ENCODE data around the gene HYLS1.
"Not testable (repeated sequence)": the region's sequence is repeated elsewhere in the genome, so short reads cannot be mapped to it uniquely, and the experiment has no call there.

The HYLS1 gene

DNA sequence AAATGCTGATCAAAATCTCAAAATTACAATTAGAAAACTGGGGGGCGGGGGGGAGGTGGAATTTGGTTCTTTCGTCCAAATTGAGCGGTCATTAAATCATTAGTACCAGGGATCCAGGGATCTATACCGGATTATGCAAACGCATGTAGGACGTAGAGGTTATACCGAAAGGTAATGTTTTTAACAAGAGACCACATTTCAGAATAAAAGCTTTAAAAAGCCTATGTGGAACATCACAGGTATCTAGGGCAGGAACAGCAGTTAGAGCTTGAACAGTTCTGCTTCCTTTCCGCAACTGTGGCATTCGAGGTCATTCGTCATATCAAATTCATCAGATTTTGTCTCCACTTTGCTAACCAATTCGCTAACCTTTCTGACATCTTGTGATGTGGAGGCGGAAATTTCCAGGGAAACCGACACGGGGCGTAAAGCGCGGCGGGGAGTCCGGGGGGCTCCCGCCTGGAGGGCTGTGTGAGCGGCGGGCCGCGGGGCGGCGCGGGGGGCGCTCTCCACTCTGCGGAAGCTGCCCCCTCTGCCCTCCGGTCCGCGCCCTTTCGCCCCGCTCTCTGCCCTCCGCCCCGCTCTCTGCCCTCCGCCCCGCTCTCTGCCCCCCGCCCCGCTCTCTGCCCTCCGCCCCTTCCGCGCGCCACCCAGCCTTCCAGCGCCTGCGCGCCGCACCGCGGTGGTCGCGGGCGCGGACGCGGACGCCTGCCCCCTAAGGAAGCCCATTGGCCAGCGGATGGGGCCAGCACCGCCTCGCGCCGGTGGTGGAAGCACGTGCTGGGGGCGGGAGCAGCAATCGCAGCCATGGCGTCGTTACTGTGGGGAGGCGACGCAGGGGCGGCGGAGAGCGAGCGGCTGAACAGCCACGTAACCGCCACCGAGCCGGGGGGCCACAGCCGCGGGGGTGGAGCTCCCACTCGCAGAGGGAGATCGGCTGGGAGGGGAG, 16.5 kb downstream of the HYLS1 start, which contains the start of gene DDX25:
DDX25 (plus strand) TSS at position 798 of the 949 bp plus-strand sequence; CDS start at position 808, 10 bp downstream.
- no peak for DNase-seq

- no peak for DNase-seq
Measured at GRCh38 chr11:125904678-125905077, 17.2 kb downstream of the HYLS1 start.

DNA sequence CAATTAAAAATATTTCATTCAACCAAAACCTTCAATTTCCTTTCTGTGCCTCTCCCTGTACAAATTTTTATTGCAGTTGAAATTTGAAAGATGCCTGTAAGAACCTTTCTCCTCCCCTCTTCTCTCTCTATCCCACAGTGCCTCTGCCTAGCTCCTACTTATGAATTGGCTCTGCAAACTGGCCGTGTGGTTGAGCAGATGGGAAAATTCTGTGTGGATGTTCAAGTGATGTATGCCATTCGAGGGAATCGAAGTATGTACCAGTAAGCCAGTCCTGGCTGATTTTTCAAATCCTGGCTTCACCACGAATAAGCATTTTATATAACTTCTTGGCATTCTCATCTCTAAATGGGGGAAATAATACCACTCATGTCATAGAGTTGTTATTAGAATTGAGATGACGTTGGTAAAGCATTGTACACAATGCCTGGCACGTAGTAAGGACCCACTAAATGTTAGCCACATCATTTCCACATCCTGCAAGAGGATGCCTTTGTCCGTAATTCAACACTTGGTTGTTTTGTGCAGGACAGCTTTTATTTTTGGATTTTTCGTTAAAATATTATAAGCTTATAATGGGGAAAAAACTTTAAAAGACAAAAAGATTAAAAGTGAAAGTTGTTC, 22.9 kb downstream of the HYLS1 start:
- no peak for DNase-seq

- DNase-seq: not testable (repeated sequence)
Measured at GRCh38 chr11:125914601-125915000, 27.1 kb downstream of the HYLS1 start.

DNA sequence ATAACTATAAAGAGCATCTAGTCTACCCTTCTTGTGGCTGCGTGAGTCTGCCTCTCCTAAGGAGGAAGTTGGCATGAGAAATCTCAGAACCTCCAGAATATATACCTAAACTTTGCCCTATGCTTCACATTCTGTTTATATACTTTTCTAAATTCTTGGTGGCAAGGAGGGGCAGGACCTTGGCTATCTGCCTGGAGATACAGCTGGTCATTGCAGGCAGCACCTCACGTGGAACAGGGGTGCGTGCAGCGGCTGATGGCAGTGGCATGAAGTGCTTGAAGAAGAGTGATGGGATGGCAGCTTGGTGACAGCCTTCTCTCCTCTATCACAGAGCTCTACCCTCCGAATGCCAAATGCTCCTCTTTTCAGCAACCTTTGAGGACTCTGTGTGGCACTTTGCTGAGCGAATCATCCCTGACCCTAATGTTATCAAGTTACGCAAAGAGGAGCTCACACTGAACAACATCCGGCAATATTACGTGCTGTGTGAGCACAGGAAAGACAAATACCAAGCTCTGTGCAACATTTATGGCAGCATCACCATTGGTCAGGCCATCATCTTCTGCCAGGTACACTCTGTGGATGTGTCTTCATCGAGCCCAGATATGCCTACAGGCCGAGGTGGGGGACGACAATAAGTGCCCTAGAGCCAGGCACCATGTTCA, 29.3 kb downstream of the HYLS1 start:
- no peak for DNase-seq

DNA sequence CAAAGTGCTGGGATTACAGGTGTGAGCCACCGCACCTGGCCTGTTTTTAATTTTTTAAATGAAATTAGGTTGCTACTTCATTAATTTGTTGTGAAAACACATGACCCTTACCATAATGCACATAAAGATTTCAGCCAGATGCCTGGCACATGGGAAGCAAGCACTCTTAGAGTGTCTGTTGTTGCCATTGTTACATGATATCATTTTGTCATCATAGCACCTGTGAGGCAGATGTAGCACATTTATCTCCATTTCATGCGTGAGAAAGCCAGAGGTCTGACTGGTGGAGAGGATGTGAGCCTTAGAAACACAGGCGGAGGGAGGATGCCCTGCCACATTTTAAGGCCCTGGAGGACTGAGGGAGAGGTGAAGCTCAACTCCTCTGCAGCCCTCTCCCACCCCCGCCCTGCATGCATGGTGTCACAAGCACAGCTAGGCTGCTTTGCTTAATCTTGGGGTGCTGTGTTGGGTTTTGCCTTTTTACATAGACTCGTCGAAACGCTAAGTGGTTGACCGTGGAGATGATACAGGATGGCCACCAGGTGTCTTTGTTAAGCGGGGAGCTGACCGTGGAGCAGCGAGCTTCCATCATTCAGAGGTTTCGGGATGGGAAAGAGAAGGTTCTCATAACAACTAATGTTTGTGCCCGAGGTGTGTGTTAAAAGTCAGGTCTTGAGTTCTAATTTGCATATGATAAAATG, 30.8 kb downstream of the HYLS1 start:
- no peak for DNase-seq

DNA sequence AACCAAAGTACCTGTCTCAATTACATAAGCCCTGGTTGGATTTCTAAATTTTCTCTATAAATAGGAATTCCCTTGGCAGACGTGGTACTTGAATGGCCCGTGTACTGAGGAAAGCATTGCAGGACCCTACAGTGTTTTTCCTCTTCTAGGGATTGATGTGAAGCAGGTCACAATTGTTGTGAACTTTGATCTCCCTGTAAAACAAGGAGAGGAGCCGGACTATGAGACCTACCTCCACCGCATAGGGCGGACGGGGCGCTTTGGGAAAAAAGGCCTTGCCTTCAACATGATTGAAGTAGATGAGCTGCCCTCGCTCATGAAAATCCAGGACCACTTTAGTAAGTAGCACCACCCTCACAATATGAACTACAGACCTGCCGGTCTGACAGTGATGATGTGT, 33.6 kb downstream of the HYLS1 start:
- DNase-seq: no peak

DNA sequence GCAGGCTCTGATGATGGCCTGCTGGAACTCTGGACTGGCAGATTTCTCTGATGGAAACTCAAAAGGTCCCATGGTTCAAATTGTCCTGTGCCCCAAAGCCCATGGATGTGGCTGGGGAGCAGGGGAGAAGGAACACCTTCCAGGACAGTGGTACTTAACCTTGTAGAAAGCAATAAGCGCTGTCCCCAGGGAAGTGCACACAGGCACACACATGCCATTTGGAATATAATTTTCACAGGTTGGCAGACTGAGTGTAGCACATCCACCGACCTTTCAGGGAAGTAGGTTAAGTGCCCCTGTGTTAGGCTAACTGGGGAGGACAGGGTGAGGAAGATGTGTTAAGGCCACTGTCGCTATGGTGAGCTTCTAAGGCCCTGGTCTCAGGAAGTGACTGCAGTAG, 34.7 kb downstream of the HYLS1 start:
- DNase-seq: no peak

GRCh38 chr11:125923012-125923579, 35.6 kb downstream of the HYLS1 start:
- peak; percentile 12 for DNase-seq

DNA sequence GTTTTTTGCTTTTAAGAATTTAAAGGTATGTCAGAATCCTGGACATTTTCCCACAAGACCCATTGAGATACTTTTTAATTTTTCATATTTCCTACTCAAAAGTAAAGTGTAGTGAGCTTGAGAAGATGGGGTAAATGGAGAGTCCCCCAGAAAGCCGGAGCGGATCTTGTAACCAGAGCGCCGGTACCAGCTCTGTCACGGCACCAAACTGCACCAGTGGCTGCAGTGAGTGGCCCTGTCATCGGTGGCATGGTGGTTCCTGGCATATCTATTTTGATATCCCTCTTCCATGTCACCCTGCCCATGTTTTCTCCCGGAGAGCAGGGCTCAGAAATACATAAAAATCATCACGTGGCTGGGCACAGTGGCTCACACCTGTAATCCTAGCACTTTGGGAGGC, 36.2 kb downstream of the HYLS1 start:
- no peak for DNase-seq

- DNase-seq: no peak
Measured at GRCh38 chr11:125924384-125925007, 37.0 kb downstream of the HYLS1 start.

GRCh38 chr11:125925247-125925740, 37.8 kb downstream of the HYLS1 start:
- DNase-seq: no peak

- DNase-seq: no peak
Measured at GRCh38 chr11:125925804-125926203, 38.3 kb downstream of the HYLS1 start.

- no peak for DNase-seq
Measured at GRCh38 chr11:125926682-125927081, 39.2 kb downstream of the HYLS1 start.

DNA sequence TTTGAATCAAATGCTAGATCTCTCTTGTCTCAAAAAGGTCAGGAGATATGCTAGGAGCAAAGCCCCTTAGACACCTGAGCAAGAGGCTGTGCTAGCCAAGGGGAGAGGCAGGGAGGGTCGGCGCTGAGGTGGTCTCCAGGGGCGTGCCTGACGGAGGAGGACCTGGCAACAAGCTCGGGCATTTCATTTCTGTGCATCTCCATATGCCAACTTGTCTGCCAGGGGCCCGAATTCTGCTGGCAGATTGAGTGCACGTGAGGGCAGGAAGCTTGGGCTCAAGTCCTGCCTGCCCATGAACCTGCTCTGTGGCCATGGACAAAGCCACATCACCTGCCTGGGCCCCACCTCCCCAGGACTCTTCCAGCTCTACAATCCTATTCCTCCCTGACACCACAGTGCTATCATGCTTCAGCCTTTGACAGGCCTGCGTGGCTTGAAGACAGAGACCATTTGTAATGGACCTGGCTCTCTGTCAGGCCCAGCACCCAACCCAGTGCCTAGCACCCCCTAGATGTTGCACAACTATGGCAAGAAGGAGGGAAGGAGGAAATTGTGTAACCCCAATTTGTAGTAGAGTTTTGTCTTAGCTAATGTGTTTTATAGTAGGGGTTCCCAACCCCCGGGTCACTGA, 42.1 kb downstream of the HYLS1 start:
- DNase-seq: no peak

- no peak for DNase-seq
Measured at GRCh38 chr11:125930076-125930450, 42.6 kb downstream of the HYLS1 start.

- DNase-seq: no peak
Measured at GRCh38 chr11:125931116-125931515, 43.6 kb downstream of the HYLS1 start.

GRCh38 chr11:125931668-125932067, 44.2 kb downstream of the HYLS1 start:
- DNase-seq: no peak

DNA sequence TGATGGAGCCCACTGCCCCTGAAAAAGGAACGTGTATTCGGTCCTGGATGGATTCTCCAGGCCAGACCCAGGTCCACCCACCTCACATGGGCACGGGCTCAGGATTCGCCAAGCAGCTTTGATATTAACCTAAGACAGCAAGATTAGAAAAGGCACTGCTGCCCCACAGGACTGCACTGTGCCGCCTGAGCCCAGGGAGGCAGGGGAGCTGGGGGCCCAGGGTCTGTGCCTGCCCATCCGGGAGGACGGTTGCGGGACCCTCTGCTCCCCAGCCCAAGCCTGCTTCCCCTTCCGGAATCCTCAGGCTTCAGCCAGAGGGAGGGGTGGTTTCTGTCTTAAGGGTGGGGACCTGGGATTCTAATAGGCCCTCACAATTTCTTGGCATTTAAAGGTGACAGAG, 44.8 kb downstream of the HYLS1 start:
- DNase-seq: no peak

DNA sequence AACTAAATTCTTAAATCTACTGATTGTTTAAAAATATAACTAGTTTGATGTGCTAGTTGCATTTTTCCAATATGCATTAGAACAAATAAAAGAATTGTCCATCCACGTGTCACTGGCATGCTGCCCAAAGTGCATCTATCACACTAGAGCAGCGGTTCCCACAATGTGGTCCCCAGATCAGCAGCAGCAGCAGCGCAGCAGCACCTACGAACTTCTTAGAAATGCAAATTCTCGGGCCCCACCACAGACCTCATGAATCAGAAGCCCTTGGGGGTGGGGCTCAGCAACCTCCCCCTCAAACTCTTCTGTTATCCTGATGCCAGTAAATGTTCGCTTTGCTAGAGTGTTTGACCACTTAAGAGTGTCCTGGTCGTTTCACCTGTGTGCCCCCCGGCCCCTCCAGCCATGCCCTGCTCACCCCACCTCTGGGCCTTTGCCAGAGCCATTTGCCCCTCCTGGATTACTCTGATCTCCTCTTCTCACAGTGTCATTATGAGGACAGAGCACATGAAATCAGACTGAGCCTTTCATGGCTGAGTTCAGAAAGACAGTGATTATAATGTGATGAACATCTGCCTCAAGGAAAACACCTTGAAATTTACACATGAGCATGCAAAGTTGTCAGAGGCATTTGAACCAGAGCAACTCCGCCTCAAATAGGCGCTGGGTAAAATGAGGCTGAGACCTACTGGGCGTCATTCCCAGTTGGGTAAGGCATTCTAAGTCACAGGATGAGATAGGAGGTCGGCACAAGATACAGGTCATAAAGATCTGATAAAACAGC, 45.8 kb downstream of the HYLS1 start:
- no peak for DNase-seq

- no peak for DNase-seq
Measured at GRCh38 chr11:125934473-125934872, 47.0 kb downstream of the HYLS1 start.

Data from amniotic stem cell (primary cell).